Activated CD4-positive, CD25-positive, alpha-beta regulatory T cell (primary cell): ENCODE data around the gene ENGASE.
"Not testable (repeated sequence)": the region's sequence is repeated elsewhere in the genome, so short reads cannot be mapped to it uniquely, and the experiment has no call there.

Experiments
- DNase-seq, 4 experiments: peaks; one replicate each; lab custom pipeline; 2025; lab: John Stamatoyannopoulos, UW

ENGASE gene

DNA sequence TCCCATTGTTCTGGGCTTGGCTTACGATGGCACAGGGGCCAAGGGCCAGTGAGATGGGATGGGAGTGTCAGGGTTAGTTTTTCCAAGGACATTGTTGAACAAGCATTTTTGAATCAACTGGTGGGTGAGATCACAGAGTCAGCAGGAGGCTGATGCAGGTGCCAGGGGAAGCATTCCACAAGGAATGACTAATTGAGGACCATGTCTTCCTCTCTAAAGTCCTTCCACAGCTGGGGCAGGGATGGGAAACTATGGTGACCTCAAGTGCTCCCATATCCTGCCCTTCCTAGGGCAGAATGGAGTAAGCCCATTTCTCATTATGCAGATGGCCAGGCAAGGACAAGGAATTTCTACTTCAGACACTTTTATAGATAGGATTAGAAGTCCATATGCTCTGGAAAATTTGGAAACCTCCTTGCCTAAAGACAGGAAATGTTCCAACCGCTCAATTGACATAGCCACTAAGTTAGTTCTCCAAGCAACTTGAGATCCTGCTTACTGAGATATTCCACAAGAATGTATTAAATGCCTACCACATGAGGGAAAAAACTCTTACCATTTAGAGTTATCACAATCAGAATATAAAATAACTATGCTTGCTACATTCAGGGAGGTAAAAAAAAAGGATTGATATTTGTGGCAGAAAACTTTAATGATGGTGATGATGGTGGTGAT is 21.2 kb upstream of the ENGASE start:
- DNase-seq, result no peak

DNA sequence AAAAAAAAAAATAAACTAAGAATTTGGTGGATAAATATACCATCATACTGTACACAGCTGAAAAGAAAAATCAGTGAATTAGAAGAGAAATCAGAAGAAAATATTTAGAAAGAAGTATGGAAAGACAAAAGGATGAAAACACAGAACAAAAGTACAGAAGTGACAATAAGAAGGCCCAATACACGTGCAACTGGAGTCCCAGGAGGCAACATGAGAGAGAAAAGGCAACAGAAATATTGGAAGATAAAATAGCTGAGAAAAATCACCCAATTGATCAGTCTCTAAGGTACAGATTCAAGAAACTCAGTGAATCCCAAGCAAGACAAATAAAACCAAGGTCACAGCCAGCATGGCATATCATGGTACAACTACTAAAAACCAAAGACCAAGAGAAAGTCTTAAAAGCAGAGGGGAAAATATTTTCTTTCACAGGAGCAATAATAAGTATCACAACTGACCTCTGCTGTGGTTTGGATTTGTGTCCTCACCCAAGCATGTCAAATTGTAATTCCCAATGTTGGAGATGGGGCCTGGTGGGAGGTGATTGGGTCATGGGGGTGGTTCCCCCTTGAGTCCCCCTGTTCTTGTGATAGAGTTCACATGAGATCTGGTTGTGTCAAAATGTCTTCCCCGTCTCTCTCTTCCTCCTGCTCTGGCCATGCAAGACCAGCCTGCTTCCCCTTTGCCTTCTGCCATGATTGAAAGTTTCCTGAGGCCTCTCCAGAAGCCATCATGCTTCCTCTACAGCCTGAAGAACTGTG is 20.2 kb upstream of the ENGASE start:
- DNase-seq, result no peak

DNA sequence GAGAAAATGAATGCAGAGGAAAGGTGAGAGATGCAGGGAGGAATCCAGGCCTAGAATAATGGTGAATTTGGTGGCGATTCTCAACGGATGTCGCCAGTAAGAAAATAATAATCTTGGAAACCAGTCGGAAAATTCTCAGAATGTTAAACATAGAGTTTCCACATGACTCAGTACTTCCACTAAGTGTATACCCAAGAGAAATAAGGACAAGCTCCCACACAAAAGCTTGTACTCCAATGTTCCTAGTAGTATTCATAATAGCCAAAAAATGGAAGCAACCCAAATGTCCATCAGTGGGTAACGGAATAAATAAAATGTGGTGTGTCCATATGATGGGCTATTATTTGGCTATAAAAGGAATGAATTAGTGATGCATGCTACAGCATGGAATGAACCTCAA is 19.4 kb upstream of the ENGASE start:
- DNase-seq, result no peak

DNA sequence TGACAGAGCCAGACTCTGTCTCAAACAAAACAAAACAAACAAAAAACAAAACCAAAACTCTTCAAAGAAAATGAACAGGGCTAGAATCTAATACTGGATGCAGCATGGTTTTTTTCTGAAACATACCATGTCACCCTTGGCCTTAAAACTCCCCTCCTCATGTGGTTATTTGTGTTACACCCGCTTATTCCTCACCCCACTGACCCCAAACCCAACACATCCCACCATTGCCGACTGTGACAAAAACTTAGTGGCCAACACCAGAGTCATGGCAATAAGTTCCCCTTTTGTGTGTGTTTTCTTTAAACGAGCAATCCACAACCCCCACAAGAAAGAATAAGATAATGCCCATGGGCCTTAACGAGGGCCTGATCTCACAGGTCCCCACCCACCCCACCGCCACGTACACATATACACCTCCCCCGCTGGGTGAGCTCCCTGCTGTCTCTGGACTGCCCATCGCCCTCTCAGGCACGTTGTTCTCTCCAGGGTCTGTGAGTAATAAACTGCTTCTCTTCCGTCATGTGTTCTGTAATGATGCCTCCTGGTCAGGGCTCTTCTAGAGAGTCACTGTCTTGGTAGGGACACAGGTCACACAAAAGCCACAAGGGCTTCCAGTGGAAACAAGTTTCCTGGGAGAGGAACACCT is 16.8 kb upstream of the ENGASE start:
- DNase-seq, result no peak

DNA sequence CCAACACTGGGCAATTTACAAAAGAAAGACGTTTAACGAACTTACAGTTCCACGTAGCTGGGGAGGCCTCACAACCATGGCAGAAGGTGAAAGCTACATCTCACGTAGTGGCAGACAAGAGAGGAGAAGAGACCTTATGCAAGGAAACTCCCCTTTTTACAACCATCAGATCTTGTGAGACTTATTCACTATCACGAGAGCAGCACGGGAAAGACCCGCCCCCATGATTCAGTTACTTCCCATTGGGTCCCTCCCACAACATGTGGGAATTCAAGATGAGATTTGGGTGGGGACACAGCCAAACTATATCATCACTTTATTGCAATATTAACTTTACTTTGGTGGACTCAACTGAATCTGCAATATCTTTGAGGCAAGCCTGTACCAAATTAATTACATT is 11.9 kb upstream of the ENGASE start:
- DNase-seq, result no peak

DNA sequence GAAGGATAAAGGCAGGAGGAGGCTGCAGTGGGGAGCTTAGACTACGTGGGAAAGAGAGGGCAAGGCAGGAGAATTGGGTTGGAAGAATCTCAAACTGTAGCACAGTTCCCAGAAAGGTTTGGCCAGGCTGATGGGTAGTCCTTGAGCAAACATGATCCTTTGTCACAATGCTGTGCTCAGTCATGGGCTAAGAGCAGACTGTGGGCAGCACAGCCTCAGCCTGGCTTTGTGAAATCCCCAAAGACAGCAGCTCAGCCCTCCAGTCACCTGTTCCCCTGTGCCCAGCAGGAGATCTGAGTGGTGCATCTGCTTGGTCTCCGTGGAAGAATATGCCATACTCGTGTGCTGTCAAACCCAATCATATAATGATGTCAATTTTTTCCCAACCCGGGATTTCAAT is 10.6 kb upstream of the ENGASE start:
- no peak for DNase-seq

DNA sequence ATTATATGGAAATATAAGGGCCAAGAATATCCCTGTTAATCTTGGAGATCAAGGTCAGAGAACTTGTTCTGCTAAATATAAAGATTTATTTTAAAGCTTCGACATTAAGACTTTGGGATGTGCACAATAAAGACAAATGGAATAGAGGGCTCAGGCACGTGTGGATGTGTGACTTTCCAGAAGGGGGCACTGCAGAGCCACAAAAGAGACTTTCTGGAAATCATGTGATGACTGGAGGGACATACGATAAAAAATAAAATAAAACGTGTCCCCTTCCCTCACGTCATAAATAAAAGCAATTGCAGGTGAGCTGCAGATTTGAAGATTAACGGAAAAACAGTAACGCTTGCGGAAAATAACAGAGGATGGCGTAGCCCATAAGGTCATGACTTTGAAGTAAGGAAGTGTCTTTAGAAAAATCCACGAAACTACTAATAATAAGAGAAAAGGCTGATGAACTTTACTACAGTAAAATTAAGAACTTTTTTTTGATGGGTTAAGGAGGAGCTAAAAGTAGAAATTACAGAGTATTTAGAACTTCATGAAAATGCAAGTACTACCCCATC is 9.4 kb upstream of the ENGASE start:
- peak in 3 of 4 experiments; percentile 25 to 45 (median 26) for DNase-seq

DNA sequence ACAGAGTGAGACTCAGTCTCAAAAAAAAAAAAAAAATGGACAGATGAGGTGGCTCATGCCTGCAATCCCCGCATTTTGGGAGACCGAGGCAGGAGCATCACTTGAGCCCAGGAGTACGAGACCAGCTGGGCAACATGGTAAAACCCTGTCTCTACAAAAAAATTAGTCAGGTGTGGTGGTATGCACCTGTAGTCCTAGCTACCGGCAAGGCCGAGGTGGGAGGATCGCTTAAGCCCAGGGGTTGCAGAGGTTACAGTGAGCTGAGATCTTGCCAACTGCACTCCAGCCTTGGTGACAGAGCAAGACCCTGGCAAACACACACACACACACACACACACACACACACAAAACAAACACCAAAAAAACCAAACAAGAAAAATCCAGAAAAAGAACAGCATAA is 7.7 kb upstream of the ENGASE start:
- DNase-seq, result no peak

DNA sequence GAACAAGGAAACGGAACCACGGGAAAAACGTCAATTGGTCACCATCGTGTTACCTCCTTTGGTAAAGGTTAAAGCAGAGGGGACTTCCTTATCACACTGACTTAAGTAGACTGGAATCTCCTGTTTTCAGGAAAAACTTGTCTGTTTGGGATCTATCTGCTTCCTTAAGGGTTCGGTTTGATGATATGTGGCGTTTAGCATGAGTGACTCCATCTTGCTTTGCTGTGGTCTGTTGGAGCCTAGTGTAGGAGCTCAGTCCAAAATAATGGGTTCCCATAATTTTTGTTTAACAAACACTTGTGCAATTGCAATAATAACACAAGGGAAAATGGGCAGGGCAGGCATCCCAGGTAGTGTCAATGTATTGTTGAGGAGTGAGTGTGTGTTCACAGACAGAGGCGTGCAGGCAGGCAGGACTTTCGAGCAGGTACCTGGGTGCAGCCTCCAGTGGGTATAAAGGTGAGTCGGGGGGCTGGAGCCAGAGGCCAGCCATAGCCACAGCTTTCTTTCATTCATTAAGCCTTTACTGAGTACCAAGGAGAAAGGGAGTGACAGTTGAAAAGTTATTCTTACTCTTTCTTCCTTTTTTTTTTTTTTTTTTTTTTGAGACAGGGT is 4.3 kb upstream of the ENGASE start:
- DNase-seq, result no peak

DNA sequence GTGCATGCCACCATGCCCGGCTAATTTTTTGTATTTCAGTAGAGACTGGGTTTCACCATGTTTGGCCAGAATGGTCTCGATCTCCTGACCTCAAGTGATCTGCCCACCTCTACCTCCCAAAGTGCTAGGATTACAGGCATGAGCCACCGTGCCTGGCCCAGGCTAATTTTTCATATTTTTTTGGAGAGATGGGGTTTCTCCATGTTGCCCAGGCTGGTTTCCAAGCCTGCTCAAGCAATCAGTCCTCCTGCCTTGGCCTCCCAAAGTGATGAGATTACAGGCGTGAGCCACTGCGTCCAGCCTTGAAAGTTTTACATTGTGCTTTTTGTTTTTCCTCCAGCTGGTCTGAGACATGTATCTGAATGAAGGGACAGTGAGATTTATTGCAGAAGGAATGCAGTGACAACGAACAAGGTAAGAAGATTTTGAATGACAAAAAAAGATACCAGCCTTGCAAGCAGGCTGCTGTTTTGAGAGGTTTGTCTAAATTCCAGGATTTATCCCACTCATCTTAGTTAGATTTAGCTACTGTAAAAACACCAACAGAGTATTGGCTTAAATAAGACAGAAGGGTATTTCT is 3.4 kb upstream of the ENGASE start:
- DNase-seq, result no peak

DNA sequence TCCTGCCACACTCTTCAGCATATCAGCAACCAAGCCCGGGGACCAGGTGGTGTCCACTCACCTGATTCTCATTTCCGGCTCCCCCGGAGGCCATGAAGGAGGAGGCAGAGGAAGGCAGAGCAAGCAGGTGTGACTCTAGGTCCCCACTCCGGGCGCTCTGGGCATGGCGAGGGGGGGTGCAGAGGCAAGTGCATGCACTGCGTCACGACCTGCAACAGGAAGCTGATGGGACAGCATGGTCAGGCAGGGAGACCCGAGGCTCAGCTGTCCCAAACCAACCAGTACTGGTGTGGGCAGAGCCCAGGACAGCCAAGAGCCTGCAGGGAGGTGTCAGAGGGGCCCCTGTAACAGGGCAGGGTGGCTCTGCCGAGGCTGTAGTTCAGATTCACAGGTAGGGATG is 2.1 kb upstream of the ENGASE start:
- DNase-seq, result no peak

DNA sequence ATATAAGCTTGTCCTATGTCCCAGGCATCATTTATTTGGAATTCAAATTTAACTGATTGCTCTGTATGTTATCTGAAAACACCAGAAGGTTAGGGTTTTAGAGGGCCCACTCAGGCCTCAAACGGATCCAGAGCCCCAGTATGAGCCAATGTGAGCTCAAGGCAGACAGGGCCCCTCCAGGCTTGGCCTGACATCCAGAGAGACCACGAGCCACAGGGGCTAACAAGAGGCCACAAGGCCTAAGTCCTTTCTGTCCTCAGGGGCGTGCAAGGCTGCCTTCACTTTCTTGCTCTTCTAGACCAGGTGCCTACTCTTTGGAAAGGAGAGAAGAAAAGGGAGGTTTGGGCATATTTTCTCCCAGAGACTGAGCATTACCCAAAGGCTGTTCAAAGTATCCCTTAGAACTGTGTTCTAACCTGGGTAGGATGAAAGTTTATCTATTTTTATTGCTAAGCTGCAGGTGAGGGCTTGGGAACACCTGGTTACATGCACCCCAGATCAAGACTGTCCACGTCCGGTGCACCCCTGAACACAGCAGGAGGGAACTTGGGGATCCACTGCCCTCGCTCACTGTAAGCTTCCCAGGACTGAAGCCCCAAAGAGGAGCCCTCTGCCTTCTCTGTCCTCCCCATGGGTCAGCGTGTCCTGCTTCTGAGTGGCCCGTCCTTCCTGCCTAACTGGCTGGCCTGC is 1.5 kb upstream of the ENGASE start:
- no peak for DNase-seq

DNA sequence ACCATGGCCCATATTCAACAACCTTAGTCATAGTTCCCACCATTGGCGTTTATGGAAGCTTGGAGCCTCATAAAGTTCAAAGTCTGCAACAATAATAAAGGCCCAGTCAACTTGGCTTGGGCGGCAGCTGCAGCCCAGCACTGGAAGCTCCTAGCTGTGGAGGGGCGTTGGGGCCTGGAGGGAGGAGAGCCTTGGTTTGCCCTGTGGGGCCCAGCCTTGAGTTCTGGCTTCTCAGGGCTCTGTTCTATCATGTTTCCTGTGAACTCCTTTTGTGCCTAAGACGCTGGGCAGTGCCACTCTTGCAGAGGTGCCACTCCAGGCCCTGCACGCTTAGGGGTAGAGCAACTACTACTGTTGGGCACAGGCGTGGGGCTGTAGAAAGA is 927 bp upstream of the ENGASE start:
- DNase-seq, result no peak

DNA sequence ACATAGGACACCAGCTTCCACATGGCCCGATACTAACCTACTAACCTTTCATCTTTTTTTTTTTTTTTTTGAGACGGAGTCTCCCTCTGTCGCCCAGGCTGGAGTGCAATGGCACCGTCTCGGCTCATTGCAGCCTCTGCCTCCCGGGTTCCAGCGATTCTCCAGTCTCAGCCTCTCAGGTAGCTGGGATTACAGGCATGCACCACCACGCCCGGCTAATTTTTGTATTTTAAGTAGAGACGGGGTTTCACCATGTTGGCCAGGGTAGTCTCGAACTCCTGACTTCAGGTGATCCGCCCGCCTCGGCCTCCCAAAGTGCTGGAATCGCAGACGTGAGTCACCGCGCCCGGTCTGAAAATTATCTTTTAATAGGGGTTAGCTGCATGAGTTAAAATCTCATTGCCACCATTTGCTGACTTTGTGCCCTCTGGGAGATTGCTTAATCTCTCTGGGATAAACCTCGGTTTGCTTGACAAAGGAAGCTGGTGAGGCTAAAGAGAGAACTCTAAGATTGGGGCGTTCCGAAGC is 439 bp upstream of the ENGASE start:
- DNase-seq, result not testable (repeated sequence)

DNA sequence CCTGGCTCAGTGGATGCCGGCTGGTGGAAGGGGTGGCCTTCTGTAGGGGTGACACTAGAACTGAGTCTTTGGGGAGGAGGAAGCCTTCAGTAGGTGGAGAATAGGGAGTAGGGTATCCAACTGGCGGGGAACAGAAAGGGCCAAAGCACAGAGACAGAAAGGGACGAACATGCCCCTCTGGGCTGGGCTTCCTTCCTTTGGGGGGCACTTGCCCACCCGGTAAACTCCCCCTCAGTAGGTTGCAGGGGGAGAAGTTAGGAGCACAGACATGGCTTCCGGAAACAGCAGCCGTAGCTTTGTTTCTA is 774 bp downstream of the ENGASE start:
- DNase-seq, result no peak

DNA sequence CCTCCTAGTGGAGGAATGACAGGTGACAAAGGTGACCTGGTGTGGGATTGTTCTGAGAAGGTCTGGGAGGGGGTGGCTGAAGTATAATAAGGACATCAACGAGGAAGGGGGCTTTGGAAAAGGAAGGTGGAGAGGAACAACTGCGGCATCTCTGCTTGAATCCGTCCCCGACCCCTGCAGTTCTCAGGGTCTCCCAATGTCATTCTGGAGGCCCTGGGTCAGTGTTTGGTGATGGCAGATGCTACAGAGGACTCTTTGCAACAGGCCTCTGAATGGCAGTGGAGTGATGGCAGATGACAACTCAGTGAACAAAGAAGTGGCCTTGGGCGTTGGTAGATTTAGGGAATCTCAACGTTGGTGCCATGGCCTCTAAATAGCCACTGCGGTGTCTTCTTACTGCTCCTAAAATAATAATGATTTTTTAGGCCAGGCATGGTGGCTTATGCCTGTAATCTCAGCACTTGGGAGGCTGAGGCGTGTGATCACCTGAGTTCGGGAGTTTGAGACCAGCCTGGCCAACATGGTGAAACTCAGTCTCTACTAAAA is 1.3 kb downstream of the ENGASE start:
- no peak for DNase-seq

DNA sequence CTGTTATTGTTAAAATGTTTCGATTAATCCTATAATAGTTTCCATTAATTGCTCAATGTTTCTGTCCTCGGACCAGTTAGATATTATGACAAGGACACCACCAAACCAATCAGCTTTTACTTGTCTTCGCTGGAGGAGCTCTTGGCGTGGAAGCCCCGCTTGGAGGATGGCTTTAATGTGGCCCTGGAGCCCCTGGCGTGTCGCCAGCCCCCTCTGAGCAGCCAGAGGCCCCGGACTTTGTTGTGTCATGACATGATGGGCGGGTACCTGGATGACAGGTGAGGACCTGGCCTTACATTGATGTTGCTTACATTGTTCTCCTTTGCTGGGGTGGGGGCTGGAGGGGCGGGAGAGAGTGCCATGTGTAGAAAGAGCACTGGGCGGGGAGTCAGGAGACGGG is 3.0 kb downstream of the ENGASE start:
- DNase-seq, result no peak

DNA sequence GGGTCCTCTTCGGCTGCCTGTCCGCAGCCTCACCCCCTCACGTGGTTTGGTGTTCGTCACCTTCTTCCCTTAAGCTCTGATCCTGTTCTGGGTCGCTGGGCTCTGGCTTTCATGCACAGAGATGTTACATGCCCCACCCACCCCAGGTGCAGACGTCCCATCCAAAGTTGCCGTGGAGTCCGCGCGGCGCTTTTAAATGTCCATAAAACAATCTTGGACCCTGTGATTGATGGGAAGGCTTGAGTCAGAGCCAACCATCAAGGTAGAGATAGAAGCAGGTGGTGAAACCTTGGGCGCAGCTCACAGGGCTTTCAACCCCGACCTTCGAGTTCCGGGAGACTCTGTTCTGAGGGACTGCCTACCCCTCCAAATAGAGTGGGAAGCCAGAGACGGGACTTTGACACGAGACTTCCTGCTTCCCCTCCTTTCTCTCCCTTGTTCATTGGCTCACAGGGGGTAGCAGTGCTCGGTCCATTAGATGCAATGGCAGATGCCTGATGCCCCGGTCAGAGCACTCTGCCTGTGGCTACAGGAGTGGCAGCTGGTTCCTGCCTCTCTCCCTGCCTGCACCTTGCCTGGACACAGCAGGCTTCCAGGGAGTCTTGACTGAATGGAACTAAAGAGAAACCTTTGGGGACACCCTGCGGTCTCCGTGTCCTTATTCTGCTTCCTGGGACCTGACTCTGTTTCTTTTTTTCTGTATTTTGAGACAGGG is 4.0 kb downstream of the ENGASE start:
- no peak for DNase-seq

DNA sequence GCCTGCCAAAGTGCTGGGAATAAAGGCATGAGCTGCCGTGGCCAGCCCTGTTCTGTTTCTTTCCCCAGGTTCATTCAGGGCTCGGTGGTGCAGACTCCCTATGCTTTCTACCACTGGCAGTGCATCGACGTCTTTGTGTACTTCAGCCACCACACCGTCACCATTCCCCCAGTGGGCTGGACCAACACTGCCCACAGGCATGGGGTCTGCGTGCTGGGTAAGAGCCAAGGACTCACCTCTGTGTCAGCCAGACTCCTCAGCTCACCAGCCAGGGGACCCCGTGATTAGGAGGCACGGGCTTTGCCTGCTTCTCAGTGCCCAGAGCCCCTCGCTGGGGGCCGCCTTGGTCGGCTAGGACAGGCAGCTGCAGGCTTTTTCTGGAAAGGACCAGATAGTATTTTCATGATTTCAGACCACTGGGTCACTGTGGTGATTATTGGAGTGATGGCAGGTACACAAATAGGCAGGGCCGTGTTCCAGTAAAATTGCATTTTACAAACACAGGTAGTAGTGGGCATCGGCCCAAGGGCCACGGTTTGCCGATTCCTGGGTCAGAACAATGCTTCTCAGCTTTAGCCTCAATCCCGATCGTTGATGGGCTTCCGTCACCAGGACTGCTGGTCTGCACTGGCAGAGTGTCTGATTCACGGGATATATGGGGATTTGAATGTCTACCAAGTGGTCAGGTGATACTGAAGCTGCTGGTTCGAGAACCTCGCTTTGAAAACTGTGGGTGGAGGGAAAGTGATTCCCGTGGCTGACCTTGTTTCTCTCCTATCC is 5.0 kb downstream of the ENGASE start:
- no peak for DNase-seq

DNA sequence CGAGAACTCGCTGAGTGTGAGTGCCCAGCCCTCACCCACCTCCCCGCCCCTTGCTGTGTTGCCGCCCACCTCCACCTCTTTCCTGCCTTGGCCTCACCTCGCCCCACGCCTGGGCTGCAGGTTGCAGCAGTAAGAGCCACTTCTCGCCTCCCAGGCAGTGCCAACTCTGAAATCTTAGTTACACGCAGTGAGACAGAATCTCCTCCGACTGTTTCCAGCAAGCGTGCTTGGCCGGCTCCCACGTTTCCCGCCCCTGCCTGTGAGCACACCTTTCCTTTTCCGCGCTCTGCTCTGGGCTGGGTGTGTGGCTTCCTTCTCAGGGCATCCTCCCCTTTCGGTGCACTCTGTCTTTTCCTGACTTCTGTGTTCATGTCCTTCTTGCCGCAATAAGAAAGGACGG is 5.7 kb downstream of the ENGASE start:
- DNase-seq, result no peak
